HG03025 (cell line): ENCODE data around the gene GPHN.

Source experiments
- ATAC-seq: cut with Tn5 transposase; IDR thresholded peaks from one replicate; pipeline ENCODE4 v1.9.1; 2021; ENCODE audit warnings: mild to moderate bottlenecking, moderate library complexity; ENCODE audit not compliant: unreplicated experiment, low FRiP score

Gene GPHN

DNA sequence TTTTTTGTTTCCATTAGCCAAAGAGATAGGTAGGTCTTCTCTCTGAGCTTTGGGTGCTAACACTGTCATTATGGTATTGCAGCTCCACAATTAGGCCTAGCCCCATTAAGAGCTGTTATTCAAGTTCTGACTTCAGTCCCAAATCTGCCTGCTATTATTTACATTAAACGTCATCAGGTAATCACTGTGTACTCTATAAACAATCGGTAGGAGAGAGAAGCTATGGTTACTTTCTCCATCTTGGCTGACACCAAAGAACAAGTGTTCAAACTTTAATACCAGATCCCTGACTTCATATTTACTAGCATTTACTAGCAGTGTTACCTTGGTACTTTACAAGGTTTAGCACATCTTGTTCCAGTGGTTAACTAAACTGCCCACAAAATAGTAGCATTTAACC lies 376.2 kb downstream of the GPHN start:
- ATAC-seq: no peak

DNA sequence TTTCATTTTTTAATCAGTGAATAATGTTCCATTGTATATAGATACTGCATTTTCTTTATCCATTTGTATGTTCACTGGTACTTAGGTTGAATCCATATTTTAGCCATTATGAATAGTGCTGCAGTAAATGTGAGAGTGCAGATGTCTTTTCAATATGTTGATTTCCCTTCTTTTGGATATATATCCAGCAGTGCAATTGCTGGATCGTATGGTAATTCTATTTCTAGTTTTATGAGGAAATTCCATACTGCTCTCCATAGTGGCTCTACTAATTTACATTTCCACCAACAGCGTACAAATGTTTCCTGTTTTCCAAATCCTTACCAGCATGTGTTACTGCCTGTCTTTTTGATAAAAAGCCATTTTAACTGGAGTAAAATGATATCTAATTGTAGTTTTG lies 392.8 kb downstream of the GPHN start:
- no peak for ATAC-seq

DNA sequence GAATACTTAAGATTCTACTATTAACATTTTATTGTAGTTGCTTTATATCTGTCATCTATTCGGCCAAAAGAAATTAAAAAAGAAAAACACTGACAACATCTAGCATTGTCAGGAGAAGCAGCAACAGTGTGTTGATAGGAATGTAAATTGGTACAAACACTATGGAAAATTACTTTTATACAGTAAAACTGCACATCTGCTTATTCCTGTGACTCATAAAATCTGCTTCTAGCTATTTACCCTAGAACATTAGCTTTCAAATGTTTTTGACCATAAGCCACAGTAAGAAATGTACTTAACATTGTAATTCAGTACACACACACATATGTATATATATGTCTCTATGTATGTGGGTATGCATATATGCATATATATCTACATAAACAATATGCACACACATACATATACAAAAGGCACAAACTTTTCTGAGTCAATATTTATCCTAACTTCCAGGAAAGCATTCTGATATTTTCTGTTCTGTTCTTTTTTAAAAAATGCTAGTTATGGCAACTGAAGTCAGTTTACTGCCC lies 402.4 kb downstream of the GPHN start:
- no peak for ATAC-seq

DNA sequence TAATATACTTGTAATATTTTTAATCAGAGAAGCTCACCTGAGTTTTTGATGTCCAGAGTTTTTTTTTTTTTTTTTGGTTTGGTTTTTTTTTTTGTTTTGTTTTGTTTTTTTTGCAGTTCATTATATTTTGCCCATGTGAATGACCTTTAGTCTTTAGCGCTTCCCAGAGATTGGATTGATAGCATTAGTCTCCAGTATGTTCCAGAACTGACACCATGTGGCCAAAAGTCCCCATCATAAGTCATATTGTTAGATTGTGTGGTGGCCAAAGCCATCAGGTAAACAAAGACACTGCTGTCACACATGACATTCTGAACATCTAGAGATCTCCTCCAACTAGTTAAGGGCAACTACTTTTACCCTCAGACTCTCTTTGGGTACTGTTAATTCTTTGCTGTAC lies 408.5 kb downstream of the GPHN start:
- ATAC-seq: no peak

DNA sequence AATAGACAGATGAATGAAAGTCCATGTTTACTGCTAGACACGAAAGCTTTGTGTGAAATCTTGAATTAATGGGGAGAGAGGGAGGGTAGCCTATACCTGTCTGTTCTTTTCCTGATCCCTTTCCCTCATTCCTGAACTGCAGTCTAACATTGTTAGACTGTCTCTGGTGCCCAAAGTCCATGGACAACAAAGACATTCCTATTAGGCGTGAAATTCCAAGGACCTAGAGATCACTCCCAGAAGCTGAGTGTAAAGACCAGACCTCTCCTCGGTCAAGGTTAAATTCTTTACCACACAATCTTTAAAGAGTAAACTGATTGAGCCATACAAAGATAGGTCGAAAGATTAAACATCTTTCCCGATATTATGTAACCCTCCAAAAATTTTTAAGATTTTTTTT lies 410.6 kb downstream of the GPHN start:
- ATAC-seq: no peak

DNA sequence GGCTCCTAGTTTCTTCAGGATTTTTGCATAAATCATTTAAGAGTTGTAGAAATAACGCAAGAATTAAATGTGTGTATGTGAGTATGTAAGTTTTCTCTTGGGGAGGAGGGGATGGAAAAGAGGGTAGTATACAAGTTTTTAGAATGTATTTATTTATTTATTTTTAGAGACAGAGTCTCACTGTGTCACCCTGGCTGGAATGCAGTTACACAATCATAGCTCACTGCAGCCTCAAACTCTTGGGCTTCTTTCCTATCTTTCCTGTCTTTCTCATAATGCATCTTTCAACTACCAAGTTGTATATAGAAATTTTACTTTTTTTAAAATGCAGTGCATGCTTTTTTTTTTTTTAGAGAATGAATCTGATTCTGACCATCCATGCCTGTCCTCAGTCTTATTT lies 412.2 kb downstream of the GPHN start:
- no peak for ATAC-seq

DNA sequence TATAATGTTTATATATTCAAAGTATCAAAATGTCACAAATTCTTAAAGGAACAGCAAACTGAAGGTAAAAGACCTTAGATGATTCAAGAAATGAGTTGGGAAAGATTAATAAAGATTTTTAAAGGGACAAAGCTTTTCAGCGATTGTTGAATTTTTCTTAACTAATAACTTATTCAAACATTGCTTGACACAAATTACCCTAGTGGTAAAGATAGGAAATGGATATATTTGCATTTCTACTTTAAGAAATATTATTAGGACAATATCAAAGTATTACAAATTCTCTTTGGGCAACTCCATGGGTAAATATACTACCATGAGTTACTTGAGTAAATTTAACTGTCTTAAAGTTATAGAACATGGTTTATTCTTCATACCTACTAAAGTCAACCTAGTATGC lies 415.3 kb downstream of the GPHN start:
- no peak for ATAC-seq

DNA sequence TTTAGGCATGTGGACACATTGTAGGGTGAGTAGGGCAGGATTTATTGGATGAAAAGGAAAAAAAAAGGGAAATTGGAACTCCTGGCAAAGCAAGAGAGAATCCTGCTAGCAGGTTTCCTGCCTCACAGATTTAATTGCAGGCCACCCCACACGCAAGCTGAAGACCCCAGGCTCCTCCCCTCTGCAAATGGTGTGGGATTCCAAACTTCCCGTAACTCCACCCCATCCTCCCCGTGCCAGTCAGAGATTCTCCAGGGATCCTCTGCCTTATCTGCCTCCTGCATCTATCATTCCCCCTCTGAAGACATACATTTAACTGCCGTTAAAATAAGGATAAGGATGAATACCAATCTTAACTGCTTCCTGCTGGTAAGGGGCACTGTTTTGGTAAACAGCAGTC lies 431.5 kb downstream of the GPHN start:
- no peak for ATAC-seq

DNA sequence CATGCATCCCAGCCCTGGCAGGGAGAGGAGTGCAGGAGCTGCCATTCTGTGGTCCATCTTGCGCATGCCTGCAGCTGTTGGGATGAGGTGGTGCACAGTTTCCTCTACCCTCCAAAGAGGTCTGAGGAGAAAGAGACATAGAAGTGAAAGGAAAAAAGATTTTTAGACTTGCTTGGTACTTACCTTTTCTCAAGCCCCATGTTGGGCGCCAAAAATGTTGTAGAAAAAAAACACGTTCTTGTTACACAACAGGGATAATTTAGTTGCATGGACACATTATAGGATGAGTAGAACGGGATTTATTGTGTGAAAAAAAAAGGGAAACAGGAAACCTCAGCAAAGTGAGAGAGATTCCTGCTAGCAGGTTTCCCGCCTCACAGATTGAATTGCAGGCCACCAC lies 436.9 kb downstream of the GPHN start:
- ATAC-seq: no peak

DNA sequence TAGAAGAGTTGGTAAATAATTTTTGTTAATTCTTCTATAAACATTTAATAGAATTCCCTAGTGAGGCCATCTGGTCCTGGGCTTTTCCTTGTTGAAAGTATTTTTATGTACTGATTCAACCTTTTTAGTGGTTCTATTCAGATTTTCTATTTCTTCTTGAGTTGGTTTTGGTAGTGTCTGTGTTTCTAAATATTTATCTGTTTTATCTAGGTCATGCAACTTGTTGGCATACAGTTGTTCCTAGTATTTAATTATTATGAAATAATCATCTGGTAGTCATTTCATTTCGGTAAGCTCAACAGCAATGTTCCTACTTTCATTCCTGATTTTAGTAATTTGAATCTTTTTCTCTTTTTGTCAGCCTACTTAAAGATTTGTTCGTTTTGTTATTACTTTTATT lies 447.2 kb downstream of the GPHN start:
- no peak for ATAC-seq

DNA sequence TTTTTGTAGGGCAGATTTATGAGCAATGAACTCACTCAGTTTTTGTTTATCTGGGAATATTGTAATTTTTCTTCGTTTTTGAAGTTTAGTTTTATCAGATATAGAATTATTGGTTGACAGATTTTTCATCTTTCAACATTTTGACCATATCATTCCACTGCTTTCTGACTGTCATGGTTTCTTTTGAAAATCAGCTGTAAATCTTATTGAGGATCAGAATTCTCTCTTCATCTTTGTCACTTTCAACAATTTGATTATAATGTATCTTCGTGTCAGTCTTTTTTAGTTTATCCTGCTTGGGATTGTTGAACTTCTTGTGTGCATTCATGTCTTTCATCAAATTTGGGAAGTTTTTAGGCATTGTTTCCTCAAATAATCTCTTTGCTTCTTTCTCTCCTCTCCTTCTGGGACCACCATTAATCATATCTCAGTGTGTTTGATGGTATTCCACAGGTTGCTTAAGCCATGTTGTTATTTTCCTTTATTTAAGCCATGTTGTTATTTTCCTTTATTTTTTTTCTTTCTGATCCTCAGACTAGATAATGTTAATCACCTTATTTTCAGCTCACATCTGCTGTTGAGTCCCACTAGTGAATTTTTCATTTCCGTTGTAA lies 451.6 kb downstream of the GPHN start:
- no peak for ATAC-seq

DNA sequence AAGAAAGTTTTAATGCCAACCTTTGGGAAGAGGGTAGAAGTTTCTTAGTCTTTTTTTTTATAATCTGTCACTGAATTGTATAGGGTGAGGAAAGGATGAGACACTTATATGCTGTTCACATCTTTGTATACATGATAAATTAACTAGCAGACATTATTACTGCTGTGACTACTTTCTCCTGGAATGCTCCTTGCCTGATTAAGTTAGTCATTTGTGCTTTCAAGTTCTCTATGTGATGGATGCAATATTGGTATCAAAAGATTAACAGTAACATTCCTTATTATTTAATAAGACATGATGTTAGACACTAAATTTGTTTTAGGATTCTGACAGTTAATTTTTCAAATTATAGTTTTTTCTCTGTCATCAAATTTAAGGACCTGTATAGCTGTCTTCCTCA lies 457.9 kb downstream of the GPHN start:
- ATAC-seq: no peak

DNA sequence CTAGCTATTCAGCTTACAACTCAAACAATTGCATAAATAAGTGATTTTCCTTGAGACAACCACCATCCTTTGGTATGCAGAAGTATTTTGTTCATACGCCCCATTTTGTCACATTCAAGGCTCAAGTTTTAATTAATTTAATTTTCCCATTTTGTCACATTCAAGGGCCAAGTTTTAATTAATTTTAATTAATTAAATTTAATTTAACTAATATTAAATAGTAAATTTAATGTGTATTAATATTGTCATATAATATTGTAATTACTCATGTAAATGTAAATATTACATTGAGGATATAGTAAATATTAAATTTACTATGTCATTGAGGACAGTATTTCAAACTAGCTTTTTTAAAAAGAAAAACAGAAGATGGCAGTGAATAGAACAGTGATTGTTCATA lies 464.5 kb downstream of the GPHN start:
- no peak for ATAC-seq

DNA sequence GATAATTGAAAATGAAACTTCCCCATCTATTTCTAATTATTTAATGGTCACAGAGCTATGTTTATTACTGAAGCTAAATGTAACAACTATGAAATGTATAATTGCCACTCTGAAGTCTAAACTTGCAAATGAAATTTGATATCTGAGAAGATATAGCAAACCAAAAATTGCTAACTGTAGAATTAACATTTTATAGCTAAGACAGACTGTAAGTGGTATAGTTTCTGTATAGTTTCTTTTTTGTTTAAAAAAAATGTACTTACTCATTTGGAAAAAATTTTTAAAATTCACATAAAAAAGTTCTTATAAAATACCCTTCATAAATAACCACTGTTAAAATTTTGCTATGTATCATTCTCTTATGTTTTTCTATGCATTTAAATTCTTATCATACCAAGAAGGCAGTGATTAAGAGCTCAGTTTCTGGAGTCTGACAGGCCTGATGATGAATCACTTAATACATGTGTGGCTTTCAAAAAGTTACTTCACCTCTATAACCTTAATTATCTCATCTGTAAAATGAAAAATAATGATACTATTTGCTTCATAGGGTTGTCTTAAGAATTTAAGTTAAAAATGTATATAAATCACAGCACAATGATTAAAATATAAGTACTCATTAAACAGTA lies 466.6 kb downstream of the GPHN start:
- no peak for ATAC-seq

DNA sequence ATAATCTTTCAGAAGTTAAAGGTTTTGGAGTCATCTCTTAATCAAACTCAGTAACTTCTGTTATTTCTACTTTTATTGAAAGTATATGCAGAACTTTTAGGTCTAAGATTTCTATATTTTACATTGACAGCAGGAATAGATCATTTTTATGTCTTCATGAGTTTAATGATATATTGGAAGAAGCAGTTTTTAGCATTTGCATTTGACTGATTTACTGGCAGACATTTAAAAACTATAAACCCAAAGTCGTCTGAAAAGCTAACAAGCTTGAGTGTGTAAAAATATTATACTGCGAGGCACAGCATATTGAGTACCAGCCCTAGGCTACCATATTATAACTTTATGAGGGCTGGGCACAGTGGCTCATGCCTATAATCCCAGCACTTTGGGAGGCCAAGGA lies 467.3 kb downstream of the GPHN start:
- no peak for ATAC-seq

DNA sequence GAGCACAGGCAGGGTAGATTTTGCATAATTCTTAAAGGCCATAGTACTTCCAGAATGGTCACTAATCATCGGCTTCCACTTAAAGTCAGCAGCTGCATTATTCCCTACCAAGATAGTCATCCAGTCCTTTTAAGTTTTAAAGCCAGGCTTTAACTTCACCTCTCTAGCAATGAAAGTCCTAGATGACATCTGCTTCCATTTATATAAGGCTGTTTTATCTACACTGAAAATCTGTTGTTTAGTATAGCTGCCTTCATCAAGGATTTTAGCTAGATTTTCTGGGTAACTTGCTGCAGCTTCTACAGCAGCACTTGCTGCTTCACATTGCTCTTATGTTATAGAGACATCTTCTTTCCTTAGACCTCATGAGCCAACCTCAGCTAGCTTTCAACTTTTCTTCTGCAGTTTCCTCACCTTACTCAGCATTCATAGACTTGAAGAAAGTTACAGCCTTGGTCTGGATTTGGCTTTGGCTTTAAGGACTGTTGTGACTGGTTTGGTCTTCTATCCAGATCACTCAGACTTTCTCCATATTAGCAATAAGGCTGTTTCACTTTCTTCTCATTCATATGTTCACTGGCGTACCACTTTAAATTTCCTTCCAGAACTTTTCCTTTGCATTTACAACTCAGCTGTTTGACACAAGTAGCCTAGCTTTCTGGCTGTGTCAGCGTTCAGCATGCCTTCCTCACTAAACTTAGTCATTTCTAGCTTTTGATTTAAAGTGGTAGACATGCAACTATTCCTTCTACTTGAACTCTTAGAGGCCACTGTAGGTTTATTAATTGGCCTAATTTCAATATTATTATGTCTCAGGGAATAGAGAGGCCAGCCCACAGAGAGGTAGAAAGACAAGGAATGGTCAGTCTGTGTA lies 471.4 kb downstream of the GPHN start:
- ATAC-seq: no peak

DNA sequence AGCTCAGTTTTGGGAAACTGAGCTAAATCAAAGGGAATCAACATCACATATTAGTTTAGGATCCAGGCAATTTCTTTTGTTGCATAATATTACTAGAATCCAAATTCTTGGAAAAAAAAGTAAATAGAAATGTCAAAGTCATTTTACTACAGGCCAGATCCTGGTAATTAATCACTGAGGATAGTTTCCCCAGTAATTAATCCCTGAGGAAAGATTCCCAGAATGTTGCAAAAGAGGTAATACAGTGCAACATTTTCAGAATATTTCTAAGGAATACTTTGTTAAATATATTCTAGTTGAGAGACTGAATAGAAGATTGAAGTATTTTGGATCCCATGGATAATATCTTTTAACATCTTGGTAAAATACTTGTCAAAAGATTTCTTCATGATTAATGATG lies 474.3 kb downstream of the GPHN start:
- no peak for ATAC-seq

DNA sequence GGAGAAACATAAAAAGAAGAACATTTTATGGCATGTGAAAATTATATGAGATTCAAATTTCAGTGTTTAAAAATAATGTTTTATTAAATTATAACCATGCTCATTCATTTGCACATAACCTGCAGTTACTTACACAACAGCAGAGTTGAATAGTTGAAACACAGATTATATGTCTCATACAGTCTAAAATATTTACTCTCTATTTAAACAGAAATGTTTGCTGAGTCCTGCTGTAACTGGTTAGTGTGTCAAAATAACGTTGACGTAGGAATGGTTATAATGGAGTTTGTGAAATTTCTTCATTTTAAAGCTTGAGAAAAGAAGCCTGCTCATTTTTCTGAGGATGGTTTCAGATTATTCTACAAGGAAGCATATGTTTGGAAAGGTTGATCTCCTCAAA lies 484.8 kb downstream of the GPHN start:
- ATAC-seq: no peak

DNA sequence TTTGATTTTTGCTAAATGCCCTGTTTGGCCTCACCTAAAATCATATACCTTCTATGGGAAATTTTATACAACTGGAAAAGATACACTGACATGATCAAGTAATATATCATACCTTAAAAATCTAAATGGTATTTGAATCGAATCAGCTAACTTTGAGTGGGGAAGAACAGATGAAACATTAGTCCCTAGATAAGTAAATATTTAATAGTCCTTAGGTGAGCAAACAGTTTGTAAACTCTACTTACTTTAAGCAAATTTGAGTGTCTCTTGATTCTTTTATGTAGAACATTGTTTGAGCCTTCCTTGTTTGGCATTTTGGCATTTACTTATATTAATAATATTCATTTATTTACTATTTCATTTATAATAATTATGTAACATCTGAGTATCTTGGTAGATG lies 485.6 kb downstream of the GPHN start:
- no peak for ATAC-seq

DNA sequence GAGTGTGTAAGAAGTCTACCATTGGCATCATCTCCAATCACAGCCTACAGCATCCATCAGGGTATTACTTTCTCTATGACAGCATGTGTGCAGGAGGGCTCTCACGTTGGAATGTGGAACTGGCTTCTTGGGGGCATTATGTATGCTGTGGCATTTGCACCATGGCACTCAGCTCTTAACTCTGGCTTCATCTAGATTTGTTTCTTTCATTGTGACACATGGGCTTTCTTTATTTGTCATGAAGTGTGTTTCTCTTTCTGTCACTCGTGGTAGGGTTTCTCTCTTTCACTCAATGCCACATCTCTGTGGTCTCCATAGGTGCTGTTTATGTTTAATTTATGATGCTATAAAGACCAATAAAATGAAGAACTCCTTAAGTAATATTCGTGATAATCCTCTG lies 490.1 kb downstream of the GPHN start:
- no peak for ATAC-seq

DNA sequence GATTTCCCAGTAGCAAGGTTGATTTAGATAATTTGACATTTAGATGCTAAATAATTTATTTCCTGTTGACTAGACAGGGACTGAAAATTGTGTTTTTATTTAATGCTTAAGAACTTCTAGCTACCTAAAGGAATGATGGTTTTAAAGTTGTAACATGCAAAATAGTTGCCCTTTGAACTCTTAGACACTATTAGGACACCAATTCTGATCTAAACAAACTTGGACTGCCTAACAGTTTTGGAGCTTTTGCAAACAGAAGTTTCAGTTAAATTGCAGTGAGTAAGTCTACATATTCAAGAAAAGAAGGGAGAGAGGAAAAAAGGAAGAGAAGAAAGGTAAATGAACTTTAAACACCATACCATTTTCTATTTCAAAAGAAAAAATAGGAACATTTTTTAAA lies 492.0 kb downstream of the GPHN start:
- ATAC-seq: no peak
